NOMO-1 treated with DMSO at 0.1 percent for 48 hours (cell line): ENCODE data around the gene SND1.
"Not testable (repeated sequence)": the region's sequence is repeated elsewhere in the genome, so short reads cannot be mapped to it uniquely, and the experiment has no call there.

Experiments
- DNase-seq: peaks from one replicate; lab custom pipeline; 2025; ENCODE audit not compliant: unreplicated experiment; lab: John Stamatoyannopoulos, UW

SND1 gene

DNA sequence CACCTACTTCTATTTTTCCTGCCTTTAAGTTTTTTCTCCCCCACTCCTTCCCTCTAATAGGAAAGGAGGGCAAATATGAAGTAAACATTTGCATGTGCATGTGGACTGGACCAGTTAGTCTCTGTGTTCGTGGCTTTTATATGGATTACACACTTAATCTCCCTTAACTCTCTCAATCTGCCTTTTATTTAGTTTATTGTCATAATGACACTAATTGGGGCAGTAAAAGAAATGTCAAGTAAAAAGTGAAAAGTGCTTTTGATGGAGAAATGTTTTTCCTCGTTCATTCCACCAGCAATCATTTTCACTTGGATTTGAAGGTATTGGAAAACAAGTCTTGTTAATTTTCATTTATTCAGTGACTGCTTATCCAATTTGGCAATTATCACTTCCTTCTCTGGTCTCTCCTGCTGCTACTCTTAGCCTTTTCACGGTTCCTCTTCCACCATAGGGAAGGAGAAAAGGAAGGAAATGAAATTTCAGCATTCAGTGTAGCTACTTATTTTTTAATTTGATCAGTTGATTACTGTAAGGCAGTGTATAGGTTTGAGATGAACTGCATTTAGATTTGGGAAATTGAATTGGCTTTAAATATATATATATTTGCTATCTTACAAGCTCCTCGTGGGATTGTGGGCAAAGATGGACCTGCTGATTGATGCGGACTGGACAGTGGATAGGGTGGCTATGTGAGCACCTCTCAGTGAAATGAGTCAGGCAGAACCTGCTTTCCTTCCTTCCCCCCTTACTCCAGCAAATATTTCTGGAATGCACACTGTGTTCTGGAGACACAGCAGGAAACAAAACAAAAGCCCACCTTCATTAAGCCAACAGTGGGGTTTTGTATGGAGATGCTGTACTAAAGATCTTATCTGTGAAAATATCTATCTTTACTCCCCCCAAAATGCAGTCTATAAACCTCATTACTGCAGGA is 301.7 kb downstream of the SND1 start:
- peak; percentile 36 for DNase-seq

DNA sequence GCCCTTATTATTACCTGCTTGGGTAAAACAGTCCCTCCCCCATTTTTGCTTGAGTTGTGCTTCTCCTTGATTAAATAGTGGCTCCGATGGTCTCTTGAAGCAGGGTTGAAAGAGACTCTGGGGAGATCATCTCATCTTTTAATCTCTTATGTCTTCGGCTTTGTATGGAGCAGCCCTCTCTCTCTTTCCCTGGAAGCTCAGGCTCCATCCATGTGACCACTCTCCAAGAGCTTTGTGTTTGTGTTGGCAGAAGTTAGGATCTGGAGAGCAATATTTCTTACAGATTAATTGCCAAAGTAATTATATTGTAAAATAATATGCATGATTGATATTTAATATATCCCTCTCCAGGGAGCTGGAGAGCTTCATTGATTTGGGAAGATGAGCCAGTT is 302.4 kb downstream of the SND1 start:
- no peak for DNase-seq

DNA sequence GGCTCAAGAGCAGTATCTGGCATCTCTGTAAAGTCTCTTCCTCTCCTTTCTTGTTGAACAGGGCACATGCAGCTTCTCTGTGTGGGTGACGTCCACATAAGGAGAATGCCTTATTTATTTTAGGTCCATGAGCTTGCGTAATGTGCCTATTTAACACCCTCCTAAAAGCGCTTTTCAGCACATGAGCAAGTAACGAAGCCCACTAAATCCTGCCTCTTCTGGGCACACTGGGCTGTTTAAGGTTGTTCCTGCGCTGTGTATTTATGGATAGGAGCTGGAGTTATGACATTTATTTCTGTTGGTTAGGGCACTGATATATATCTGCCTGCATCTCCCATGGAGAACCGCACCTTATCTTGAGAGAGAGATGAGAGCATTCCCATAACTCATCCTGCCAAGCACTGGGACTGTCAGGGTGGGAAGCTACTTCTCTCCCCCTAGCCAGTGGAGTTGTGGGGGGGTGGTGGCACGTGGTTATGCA is 303.1 kb downstream of the SND1 start:
- no peak for DNase-seq

DNA sequence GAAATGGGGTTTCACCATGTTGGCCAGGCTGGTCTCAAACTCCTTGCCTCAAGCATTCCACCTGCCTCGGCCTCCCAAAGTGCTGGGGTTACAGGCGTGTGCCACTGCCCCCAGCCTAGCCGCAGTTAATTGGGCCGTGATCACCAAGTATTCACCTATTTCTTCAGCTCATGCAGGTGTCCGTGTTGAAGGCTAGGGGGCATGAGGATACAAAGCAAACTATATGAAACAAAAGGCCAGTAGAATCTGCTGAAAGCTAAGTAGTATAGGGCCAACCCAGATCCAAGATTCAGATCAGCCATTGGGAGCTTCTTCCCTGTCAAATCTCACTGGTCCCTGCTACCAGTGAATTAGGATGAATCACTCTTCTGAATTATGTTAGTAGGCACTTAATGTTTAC is 305.9 kb downstream of the SND1 start:
- DNase-seq = no peak

DNA sequence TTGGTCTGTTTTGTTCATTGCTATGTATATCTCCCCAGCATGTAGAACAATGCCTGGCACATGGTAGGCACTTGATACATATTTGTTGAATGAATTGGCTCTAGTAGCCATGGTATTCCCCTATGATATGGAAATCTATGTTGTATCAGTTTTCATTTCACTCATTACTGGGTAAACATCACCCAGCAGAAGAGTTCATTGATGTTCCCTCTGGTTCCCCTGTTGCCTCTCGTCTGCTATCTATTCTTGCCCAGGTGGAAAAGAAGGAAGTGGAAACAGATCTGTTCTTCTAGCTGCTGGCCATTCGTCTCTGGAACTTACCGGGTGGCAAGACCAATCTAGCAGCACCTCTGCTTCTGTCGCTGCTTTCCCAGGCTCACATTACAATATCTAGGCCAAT is 307.8 kb downstream of the SND1 start:
- DNase-seq = no peak

DNA sequence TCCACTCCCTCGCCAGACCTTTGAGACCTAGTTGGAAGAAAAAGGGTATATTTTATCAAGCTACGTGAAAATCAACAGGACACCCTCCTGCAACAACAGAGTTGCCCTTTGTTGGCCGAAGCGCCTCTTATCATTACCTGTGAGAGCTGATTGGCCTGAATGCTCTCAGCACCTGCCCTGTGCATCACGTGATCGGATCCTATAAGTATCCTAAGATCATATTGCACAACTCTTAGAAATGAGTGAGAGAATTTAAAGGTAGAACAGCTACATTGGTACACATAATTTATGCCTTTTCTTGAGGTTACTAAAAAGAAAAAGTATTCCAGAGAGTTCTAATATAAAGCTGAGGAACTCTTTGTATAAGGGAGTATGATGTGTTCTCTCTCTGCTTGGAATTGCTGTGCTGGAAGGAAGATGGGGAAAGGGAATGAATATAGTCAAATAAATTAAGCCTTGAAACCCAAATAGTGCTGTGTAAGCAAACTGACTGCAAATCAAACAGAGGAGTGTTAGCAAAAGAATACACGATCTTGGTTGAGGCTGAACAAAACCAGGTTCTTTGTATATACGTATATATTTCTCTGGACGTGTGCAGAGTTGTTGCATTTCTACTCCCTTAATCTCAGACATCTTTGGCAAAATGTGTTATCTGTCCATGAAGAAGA is 309.9 kb downstream of the SND1 start:
- no peak for DNase-seq

DNA sequence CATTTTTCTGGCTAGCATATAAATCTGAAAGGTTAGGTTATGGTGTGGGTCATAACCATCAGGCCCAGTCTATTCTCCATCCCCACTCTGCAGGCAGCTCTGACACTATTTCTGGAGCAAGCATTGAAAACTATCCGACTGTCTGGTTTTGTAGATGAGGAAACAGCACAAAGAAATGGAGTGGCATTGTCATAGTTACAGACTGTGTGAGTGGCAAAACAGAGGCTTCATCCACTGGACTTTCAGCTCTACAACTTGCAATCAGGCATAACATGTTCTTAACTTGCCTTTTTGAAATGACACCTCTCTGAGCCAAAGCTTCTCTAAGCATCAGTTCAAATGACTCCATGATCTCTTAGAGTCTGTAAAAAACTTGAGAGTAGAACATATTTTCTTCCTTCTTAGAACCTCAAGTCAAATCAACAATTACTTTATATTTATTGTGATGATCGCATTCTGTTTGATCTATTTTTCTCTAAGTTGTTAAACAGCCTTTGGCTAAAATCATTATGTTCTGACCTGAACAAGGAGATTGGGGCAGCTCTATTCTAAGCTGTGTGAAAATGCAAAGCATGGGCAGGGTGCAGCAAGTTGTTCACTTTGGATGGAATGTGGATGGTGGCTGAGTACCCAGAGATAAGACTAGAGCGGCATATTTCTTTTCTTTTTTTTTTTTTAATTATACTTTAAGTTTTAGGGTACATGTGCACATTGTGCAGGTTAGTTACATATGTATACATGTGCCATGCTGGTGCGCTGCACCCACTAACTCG is 310.8 kb downstream of the SND1 start:
- no peak for DNase-seq

DNA sequence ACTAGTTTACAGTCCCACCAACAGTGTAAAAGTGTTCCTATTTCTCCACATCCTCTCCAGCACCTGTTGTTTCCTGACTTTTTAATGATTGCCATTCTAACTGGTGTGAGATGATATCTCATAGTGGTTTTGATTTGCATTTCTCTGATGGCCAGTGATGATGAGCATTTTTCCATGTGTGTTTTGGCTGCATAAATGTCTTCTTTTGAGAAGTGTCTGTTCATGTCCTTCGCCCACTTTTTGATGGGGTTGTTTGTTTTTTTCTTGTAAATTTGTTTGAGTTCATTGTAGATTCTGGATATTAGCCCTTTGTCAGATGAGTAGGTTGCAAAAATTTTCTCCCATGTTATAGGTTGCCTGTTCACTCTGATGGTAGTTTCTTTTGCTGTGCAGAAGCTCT is 311.9 kb downstream of the SND1 start:
- not testable (repeated sequence) for DNase-seq

DNA sequence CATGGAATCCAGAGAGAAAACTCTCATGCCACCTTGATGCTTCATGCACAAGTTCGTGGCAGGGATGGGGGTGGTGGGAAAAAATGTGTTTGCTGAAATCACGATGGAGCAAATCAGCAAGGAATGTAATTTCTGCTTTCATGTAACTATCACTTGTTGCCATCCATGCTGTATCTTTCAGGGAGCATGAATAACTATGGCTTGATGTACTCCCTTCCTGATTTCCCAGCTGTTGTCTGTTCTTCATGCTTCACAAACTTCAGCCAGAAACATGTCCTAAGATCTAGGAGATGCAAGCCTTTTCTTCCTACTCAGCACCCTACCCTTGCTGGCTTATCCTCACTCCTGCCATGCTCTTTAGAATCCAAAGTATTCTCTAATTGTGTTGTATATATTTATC is 315.3 kb downstream of the SND1 start:
- no peak for DNase-seq

DNA sequence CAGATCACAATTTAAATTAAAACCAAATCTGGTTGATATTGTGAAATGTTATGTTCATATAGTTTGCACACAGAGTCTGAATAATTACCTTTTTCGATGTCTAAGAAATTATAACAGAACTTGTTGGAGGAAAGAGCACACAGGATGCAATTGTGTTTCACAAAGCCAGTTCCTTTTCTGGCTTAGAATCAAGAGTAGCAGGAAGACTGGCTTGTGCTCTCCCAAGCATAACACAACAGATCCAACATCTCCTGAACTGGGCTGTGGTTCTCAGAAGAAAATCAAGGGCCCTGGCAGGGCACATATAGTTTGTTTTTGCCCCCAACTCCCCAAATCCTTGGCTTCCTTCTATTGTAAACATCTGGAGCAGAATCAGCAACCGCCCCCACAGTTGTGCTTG is 316.6 kb downstream of the SND1 start:
- DNase-seq = no peak

DNA sequence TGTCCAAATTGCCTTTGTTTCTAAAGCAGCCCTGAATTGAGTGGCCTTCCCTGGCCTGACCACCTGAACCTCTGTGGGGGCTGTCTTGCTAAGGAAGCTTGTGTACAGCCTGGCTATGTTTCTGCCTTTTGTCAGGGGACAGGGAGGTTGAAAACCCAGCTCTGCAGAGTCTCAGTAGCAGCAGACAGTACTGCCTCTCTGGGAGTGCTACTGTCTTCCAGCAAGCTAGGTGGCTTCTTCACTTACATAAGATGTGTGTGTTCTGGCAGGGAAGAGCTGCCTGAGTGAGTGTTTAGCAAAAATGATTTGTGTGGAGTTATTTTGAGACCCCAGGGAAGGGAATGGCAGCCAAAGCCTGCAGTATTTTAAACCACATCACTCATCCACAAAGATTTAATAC is 321.8 kb downstream of the SND1 start:
- DNase-seq = no peak

DNA sequence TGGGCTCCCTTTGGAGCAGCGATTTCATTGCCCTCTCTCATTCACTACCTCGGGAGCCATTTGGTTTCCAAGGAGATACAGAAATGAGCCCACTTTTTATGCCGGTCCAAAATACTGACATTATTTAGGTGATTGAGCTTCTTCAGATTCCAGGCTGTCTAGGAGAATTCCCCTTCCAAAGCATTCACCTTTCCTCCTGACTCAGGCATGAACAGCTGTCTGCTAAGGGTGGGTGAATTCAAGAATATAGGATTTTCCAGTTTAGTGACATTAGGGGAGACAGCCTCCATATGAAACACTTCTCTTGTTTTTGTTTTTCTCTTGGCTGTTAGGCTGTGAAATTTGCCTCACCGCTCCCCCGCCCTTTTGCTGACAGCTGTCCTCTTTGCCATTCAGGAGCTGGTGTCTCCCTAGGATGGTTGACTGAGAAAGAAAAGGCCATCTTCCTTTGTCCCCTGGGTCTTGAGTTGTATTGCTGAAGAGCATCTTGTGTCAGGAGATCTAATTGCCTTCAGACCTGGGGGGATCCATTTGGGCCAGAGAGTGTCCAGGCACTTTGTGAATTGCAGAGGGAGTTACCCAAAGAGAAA is 322.5 kb downstream of the SND1 start:
- DNase-seq = no peak

DNA sequence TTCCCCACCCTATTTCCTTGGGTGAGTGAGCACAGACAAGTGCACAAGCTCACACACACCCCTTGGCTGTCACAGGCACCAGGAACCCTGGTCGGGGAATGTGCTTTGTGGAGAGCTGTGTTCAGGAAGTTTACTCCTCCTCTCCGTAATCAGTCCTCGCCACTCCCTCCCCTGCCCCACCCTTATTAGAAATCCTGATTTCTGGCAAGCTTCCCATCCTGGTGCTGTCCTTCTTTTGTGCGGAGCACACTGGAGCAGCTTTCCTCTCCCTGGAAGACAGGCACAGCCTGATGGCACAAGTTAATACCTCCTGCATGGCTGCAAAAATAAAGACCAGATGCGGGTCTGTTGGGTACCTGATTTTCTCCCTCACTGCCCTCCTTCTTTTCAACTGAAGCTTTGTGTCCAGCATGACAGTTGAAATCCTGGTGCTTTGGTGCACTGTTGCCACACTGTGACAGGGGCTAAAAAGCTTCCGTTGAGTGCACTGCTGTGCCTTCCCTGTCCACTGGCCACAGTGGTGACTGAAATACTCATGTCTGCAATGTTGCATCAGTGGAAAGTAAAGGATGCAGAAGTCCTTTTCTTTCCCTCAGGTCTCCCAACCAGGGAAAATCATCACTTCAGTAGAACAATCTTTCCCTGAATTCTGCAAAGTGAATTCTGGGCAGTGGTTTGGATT is 324.2 kb downstream of the SND1 start:
- DNase-seq = no peak

DNA sequence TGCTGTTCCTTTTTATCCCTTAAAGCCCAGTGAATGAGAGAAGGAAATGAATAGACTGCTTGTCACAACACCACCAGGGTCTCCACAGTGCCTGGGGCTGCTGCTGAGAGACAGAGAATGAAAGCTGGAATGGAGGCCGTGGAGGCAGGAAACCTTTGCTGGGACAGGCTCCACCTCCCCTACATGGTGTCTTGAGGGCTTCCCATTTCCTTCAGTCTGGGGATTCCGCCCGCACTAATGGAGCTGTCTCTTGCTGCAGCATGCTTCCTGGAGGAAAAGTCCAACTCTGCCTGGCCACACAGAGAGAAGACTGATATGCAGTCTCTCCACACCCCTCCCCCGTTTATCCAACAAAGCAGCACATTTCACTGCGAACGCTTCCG is 324.7 kb downstream of the SND1 start:
- no peak for DNase-seq

DNA sequence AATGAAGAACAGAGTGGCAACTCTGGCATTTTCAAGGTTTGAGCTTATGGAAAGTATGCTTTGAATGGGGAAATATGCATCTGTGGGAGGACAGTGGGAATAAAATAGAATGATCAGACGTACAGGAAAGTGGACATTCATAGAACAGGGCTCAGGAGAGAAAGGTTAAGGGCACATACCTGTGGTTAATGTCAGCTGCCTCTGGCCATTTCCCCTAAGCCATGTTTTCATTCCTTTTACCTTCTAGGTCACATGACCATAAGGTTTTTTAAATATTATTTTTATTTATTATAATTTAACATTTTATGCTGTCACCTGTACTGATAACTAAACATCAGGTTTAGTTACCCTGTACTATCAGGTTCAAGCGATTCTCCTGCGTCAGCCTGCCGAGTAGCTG is 326.4 kb downstream of the SND1 start:
- no peak for DNase-seq

DNA sequence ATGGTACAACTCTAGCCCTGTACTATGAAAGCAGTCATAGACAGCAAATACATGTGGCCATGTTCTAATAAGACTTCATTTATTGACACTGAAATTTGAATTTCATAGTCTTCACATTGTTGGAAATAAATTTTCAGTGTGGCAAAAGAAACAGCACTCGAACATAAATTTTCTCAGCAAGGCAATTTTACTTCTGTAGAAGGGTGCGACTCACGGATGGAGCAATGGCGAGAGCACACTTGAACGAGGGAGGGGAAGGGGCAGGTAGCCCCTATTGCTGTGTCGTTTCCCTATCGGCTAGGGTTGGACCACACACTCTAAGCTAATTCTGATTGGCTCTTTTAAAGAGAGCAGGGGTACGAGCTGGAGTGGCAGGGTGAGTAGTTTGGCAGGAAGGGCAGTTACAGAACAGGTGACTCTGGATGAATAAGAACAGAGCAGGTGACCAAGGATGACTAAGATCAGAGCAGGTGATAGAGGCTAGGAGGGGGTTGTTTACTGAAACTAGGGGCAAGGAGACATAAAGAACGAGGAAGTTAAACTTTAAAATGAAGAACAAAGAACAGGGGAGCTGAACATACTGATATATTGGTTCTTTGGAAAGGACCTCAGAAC is 327.2 kb downstream of the SND1 start:
- DNase-seq = no peak

DNA sequence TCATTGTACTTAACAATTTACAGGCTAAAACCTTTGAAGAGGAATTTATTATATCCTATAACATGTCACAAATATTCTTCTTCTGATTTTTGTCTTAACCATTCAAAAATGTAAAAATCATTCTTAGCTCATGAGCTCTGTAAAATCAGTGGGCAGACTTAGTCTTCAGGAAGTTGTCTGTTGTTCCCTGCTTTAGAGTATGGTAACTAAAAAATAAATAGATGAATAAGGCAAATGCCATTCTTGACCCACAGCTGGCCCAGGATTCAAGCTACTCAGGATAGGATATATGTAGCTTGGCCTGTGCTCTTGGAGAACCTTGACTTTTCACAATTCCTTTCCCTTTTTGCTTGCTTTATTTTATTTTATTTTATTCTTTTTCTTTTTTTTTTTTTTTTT is 327.7 kb downstream of the SND1 start:
- no peak for DNase-seq

DNA sequence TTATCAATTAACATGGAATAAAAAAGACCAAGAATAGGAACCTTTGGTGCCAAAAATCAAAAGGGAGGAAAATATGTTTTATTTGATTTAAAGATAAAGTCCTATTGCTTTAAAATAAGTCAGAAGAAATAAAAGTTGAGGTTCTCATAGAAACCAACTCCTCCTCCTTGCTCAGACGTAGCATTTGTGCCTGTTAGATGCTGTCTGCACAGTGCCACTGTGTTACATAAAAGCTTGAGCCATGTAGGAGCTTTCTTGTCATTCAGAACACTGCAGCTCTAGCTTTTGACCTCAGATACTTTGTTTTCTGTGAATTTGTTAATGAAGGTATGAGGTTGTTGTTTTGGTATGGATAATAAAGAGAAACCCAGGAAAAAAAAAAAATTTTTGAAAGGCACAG is 328.9 kb downstream of the SND1 start:
- DNase-seq = no peak

DNA sequence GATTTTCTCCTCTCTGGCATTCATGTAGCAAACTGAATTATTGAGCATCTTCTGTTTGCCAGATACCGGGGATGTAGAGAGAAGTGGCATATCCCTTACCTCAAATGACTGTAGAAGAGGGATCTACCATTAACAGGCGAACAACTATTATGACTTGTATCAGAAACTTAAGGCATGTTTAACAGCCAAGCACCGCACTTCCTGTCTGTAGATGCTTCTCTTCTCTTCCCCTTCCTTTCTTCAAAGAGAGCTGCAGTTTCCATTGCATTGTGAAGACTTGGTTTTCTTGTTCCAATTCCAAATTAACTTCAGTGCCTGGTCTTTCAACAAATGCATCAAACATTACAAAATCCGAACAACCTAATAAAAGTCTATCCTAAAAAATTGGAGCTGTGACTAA is 330.0 kb downstream of the SND1 start:
- DNase-seq = no peak

DNA sequence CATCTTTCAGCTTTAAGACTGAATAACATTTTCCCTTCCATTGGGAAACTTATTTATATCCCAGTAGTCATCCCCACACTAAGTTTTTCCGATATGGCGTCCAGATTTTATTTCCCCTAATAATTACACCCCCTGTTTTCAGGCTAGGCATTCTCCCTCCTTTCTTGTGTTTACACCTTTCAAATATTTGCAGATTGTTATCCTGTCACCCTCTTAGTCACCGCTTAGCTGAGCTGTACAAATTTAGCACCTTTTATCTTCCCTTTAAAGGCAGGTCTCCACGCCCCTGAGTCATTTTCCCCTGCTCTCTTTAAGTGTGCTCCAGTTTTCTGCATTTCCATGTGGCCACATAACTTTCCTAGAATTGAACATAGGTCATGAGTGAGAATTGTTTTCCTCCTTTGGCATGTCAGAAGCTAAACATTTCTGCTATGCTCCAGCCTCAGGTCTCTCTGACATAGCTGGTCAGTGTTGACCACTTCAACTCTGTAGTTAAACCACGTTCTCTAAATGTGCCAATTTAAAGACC is 331.9 kb downstream of the SND1 start:
- no peak for DNase-seq
